ENCODE results near the gene C9orf152.
A peak's percentile ranks its signal among the peaks of the same experiment; 100 is the strongest.
"Not testable (repeated sequence)": the region's sequence is repeated elsewhere in the genome, so short reads cannot be mapped to it uniquely, and the experiment has no call there.

Gene C9orf152

GRCh38 chr9:110198357-110198756, 9.6 kb downstream of the C9orf152 start:
- DNase-seq (ENCODE audit: low read depth), result no peak
- TF ChIP-seq POLR2A (IDR thresholded peaks at IDR 0.05; ENCODE audit: extremely low read depth, insufficient read length) (no peak), MYC (IDR thresholded peaks at IDR 0.05; ENCODE audit: low read depth, low read length) (no peak), MAX (IDR thresholded peaks at IDR 0.05; ENCODE audit: low read depth, low read length) (no peak), CTCF (IDR thresholded peaks at IDR 0.05; ENCODE audit: low read depth, low read length) (no peak)
- H3K4me3 ChIP-seq (ENCODE audit: low read depth, low read length), result no peak overlapping the region

GRCh38 chr9:110197330-110198187, 10.4 kb downstream of the C9orf152 start:
- no peak overlapping the region for H3K4me3 ChIP-seq (ENCODE audit: low read depth, low read length)
- DNase-seq (ENCODE audit: low read depth), result no peak
- TF ChIP-seq CTCF (IDR thresholded peaks at IDR 0.05; ENCODE audit: low read depth, low read length) (no peak), MYC (IDR thresholded peaks at IDR 0.05; ENCODE audit: low read depth, low read length) (no peak), MAX (IDR thresholded peaks at IDR 0.05; ENCODE audit: low read depth, low read length) (no peak), POLR2A (IDR thresholded peaks at IDR 0.05; ENCODE audit: extremely low read depth, insufficient read length) (no peak)

GRCh38 chr9:110196084-110196499, 11.9 kb downstream of the C9orf152 start:
- not testable (repeated sequence) for DNase-seq (ENCODE audit: low read depth); H3K4me3 ChIP-seq (ENCODE audit: low read depth, low read length)

- DNase-seq (ENCODE audit: low read depth), result peak; percentile 57
- no peak overlapping the region for H3K4me3 ChIP-seq (ENCODE audit: low read depth, low read length)
- TF ChIP-seq MYC (IDR thresholded peaks at IDR 0.05; ENCODE audit: low read depth, low read length) (no peak), MAX (IDR thresholded peaks at IDR 0.05; ENCODE audit: low read depth, low read length) (no peak), POLR2A (IDR thresholded peaks at IDR 0.05; ENCODE audit: extremely low read depth, insufficient read length) (no peak), CTCF (IDR thresholded peaks at IDR 0.05; ENCODE audit: low read depth, low read length) (no peak)
Measured at GRCh38 chr9:110192531-110193261, 15.3 kb downstream of the C9orf152 start.

- peak; percentile 24 for DNase-seq (ENCODE audit: low read depth)
- TF ChIP-seq POLR2A (IDR thresholded peaks at IDR 0.05; ENCODE audit: extremely low read depth, insufficient read length) (no peak), MAX (IDR thresholded peaks at IDR 0.05; ENCODE audit: low read depth, low read length) (no peak), MYC (IDR thresholded peaks at IDR 0.05; ENCODE audit: low read depth, low read length) (no peak), CTCF (IDR thresholded peaks at IDR 0.05; ENCODE audit: low read depth, low read length) (no peak)
- H3K4me3 ChIP-seq (ENCODE audit: low read depth, low read length), result no peak overlapping the region
Measured at GRCh38 chr9:110191615-110192014, 16.3 kb downstream of the C9orf152 start.
